HepG2 (cell line): Measurements from ENCODE around the gene SPACDR. TPM values are rescaled to one million over a fixed set of nuclear protein-coding genes. Genes with fewer than 3 reads are reported as not detected.

Experiments used
- CREB1 ChIP-seq, 2 experiments: fragments of 450-650 bp in 1 of 2; IDR thresholded peaks; 2 replicates each; pipeline ENCODE4 v1.6.1; 2016 to 2017; ENCODE audit warnings: control low read depth in 1 of 2, mild to moderate bottlenecking in 1 of 2, missing compliant biosample characterization in 1 of 2, missing genetic modification characterization in 1 of 2
- ELF3 ChIP-seq: IDR thresholded peaks from 2 replicates; pipeline ENCODE4 v1.6.1; 2016; ENCODE audit warnings: missing genetic modification reagents, missing compliant biosample characterization
- FOXA1 ChIP-seq, 2 experiments: fragments of 450-650 bp in 1 of 2; sonication (generic) in 1 of 2; formaldehyde crosslinking in 1 of 2; IDR thresholded peaks; 2 replicates each; pipeline versions ENCODE4 v1.4.0 to v1.6.1; 2016 to 2020; ENCODE audit warnings: missing genetic modification reagents in 1 of 2
- GLI4 ChIP-seq: sonication (generic); formaldehyde crosslinking; IDR thresholded peaks from 2 replicates; pipeline ENCODE4 v1.5.1; 2020; ENCODE audit warnings: missing genetic modification reagents, mild to moderate bottlenecking, moderate library complexity, borderline replicate concordance
- HMG20A ChIP-seq: IDR thresholded peaks from 2 replicates; pipeline ENCODE4 v1.6.1; 2016; ENCODE audit warnings: borderline replicate concordance
- KLF15 ChIP-seq: sonication (generic); formaldehyde crosslinking; IDR thresholded peaks from 2 replicates; pipeline ENCODE4 v1.8.1; 2023; ENCODE audit warnings: borderline replicate concordance, mild to moderate bottlenecking, inconsistent platforms, missing genetic modification reagents, mixed read lengths
- LCORL ChIP-seq, 2 experiments: fragments of 450-650 bp in 1 of 2; sonication (generic) in 1 of 2; formaldehyde crosslinking in 1 of 2; IDR thresholded peaks; 2 replicates each; pipeline versions ENCODE4 v1.5.0 to v1.6.1; 2017 to 2020; ENCODE audit warnings: antibody characterized with exemption in 1 of 2, missing genetic modification reagents in 1 of 2
- NFATC3 ChIP-seq: sonication (generic); formaldehyde crosslinking; IDR thresholded peaks from 2 replicates; pipeline ENCODE4 v1.5.1; 2020; ENCODE audit warnings: mild to moderate bottlenecking, missing genetic modification reagents
- SALL1 ChIP-seq: sonication (generic); formaldehyde crosslinking; IDR thresholded peaks from 2 replicates; pipeline ENCODE4 v1.8.0; 2022; ENCODE audit warnings: mild to moderate bottlenecking, missing genetic modification reagents
- TARDBP ChIP-seq: sonication (generic); formaldehyde crosslinking; IDR thresholded peaks from 2 replicates; pipeline ENCODE4 v1.8.0; 2022; ENCODE audit warnings: mild to moderate bottlenecking, missing genetic modification reagents
- ZMYM2 ChIP-seq: sonication (generic); formaldehyde crosslinking; IDR thresholded peaks from 2 replicates; pipeline ENCODE4 v1.8.0; 2022; ENCODE audit warnings: mild to moderate bottlenecking, missing genetic modification reagents
- ZNF292 ChIP-seq: sonication (generic); formaldehyde crosslinking; IDR thresholded peaks from 2 replicates; pipeline ENCODE4 v1.8.1; 2022; ENCODE audit warnings: mild to moderate bottlenecking, low read depth, missing genetic modification reagents, borderline replicate concordance
- ZNF501 ChIP-seq: sonication (generic); formaldehyde crosslinking; IDR thresholded peaks from 2 replicates; pipeline ENCODE4 v1.5.1; 2020; ENCODE audit warnings: mild to moderate bottlenecking, moderate library complexity, missing genetic modification reagents
- polyA plus RNA-seq, 8 experiments: library from polyadenylated mRNA; depleted of rRNA in 3 of 8; stranded (reverse) in 7 of 8; unstranded in 1 of 8; fragments of >200 nt; fragmentation: Illumina TruSeq in 4 of 8; extraction: Trizol in 4 of 8; gene quantifications; 2 replicates each; pipeline versions ENCODE4 v1.2.1 to v1.2.3, GENCODE V29; 2011 to 2016; ENCODE audit warnings: low read depth in 4 of 8, missing spikeins in 1 of 8, mixed read lengths in 1 of 8; ENCODE audit not compliant: insufficient read depth in 1 of 8
- total RNA-seq, 5 experiments: library from RNA; depleted of rRNA; stranded (reverse); fragments of >200 nt; fragmentation: Illumina TruSeq; extraction: Trizol; gene quantifications; 2 replicates each; pipeline ENCODE4 v1.2.3, GENCODE V29; 2016; ENCODE audit warnings: low read depth in 1 of 5
- TF ChIP-seq, protein P1 (sequence below): sonication (generic); formaldehyde crosslinking; IDR thresholded peaks from 2 replicates; pipeline ENCODE4 v1.5.1; 2020; ENCODE audit warnings: missing genetic modification reagents, mild to moderate bottlenecking, borderline replicate concordance
- TF ChIP-seq, protein P2 (sequence below): sonication (generic); formaldehyde crosslinking; IDR thresholded peaks from 2 replicates; pipeline ENCODE4 v1.4.0; 2020; ENCODE audit warnings: low read depth, mild to moderate bottlenecking, missing genetic modification reagents
- TF ChIP-seq, protein P3 (sequence below): sonication (generic); formaldehyde crosslinking; IDR thresholded peaks from 2 replicates; pipeline ENCODE4 v1.5.1; 2020; ENCODE audit warnings: mild to moderate bottlenecking, missing genetic modification reagents, moderate library complexity
- TF ChIP-seq, protein P4 (sequence below): sonication (generic); formaldehyde crosslinking; IDR thresholded peaks from 2 replicates; pipeline ENCODE4 v1.9.0; 2021; ENCODE audit warnings: missing genetic modification reagents, mild to moderate bottlenecking, borderline replicate concordance
- TF ChIP-seq, protein P5 (sequence below): sonication (generic); formaldehyde crosslinking; IDR thresholded peaks from 2 replicates; pipeline ENCODE4 v1.4.0; 2020; ENCODE audit warnings: missing genetic modification reagents

The SPACDR gene
- total and polyA plus RNA-seq, 2 of the 13 experiments (the other 11 are each of a cell fraction or from before 2014, with no cell fraction given) = 0.41 TPM; not detected in 1

DNA sequence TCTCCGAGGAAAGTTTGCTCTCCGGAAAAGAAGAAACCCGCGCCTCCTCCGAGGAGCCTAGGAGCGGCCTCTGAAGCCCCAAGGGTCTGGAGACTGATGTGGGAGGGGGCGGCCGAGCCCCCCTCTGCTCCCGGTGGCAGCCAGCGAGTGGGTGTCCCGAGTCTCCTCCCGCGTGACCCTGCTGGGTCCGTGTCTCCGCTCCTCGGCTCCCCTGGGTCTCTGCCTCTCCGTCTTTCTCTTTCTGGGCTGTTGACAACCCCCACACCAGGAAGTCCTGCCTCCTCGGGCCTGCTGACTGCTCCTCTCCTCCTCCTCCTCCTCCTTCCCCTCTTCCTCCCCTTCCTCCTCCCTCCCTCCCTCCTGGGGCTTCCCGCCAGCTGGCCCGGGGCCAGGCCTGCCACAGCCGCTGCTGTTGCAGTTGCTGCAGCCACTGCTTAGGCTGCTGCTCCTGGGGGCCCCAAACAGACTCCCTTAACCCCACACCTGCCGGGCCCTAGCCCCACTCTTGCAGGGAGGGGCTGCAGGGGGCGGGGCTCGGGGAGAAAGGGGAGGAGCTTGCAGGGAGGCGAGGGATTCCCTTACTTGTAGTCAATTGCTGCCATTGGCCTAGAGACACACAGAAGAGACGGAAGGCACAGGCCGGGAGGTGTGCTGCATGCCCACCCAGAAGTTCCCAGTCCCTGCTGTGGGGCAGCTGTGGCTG lies 15.0 kb upstream of the SPACDR start, which contains the start of gene TSC22D4 (continued):
- TF ChIP-seq GLI4 (CRISPR knock-in tag) = peak; percentile 36; the same call in 1 of the 2 replicates
- peak; percentile 63; the same call in 1 of the 2 replicates for TF ChIP-seq SALL1 (CRISPR knock-in tag)
- TF ChIP-seq ZMYM2 (CRISPR knock-in tag) = no peak
- 0 out of 2 replicates have a peak, but pooled peaks have one; percentile 47 for TF ChIP-seq KLF15 (CRISPR knock-in tag)
- TF ChIP-seq ELF3 (CRISPR knock-in tag) = peak; percentile 70
- TF ChIP-seq, protein P1, sequence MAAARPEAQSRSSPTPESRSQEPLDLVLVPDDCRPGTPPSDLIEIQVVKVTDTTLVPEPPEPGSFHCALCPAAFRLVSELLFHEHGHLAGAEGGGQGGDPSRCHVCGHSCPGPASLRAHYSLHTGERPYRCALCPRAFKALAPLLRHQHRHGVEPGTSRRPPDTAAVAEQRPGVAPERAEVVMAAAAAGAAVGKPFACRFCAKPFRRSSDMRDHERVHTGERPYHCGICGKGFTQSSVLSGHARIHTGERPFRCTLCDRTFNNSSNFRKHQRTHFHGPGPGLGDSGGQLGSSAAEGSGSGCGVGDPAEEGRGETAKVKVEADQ = 0 out of 2 replicates have a peak, but pooled peaks have one; percentile 68
- no peak for TF ChIP-seq HMG20A (CRISPR knock-in tag)
- peak; percentile 92 for TF ChIP-seq ZNF292
- TF ChIP-seq FOXA1 (IDR thresholded peaks at IDR 0.05) = no peak
- TF ChIP-seq FOXA1 (CRISPR knock-in tag; IDR thresholded peaks at IDR 0.05) = peak; percentile 51
- TF ChIP-seq TARDBP (CRISPR knock-in tag) = peak; percentile 32; the same call in 1 of the 2 replicates
- TF ChIP-seq, protein P2, sequence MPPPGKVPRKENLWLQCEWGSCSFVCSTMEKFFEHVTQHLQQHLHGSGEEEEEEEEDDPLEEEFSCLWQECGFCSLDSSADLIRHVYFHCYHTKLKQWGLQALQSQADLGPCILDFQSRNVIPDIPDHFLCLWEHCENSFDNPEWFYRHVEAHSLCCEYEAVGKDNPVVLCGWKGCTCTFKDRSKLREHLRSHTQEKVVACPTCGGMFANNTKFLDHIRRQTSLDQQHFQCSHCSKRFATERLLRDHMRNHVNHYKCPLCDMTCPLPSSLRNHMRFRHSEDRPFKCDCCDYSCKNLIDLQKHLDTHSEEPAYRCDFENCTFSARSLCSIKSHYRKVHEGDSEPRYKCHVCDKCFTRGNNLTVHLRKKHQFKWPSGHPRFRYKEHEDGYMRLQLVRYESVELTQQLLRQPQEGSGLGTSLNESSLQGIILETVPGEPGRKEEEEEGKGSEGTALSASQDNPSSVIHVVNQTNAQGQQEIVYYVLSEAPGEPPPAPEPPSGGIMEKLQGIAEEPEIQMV (CRISPR knock-in tag) = no peak
- TF ChIP-seq ZNF501 (CRISPR knock-in tag) = 0 out of 2 replicates have a peak, but pooled peaks have one; percentile 7
- TF ChIP-seq LCORL (IDR thresholded peaks at IDR 0.05) = 0 out of 2 replicates have a peak, but pooled peaks have one; percentile 49
- TF ChIP-seq LCORL (CRISPR knock-in tag; IDR thresholded peaks at IDR 0.05) = no peak
- TF ChIP-seq CREB1 (IDR thresholded peaks at IDR 0.05) = no peak
- no peak for TF ChIP-seq CREB1 (CRISPR knock-in tag; IDR thresholded peaks at IDR 0.05)
- TF ChIP-seq, protein P3, sequence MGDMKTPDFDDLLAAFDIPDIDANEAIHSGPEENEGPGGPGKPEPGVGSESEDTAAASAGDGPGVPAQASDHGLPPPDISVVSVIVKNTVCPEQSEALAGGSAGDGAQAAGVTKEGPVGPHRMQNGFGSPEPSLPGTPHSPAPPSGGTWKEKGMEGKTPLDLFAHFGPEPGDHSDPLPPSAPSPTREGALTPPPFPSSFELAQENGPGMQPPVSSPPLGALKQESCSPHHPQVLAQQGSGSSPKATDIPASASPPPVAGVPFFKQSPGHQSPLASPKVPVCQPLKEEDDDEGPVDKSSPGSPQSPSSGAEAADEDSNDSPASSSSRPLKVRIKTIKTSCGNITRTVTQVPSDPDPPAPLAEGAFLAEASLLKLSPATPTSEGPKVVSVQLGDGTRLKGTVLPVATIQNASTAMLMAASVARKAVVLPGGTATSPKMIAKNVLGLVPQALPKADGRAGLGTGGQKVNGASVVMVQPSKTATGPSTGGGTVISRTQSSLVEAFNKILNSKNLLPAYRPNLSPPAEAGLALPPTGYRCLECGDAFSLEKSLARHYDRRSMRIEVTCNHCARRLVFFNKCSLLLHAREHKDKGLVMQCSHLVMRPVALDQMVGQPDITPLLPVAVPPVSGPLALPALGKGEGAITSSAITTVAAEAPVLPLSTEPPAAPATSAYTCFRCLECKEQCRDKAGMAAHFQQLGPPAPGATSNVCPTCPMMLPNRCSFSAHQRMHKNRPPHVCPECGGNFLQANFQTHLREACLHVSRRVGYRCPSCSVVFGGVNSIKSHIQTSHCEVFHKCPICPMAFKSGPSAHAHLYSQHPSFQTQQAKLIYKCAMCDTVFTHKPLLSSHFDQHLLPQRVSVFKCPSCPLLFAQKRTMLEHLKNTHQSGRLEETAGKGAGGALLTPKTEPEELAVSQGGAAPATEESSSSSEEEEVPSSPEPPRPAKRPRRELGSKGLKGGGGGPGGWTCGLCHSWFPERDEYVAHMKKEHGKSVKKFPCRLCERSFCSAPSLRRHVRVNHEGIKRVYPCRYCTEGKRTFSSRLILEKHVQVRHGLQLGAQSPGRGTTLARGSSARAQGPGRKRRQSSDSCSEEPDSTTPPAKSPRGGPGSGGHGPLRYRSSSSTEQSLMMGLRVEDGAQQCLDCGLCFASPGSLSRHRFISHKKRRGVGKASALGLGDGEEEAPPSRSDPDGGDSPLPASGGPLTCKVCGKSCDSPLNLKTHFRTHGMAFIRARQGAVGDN (CRISPR knock-in tag) = peak; percentile 83
- TF ChIP-seq, protein P4, sequence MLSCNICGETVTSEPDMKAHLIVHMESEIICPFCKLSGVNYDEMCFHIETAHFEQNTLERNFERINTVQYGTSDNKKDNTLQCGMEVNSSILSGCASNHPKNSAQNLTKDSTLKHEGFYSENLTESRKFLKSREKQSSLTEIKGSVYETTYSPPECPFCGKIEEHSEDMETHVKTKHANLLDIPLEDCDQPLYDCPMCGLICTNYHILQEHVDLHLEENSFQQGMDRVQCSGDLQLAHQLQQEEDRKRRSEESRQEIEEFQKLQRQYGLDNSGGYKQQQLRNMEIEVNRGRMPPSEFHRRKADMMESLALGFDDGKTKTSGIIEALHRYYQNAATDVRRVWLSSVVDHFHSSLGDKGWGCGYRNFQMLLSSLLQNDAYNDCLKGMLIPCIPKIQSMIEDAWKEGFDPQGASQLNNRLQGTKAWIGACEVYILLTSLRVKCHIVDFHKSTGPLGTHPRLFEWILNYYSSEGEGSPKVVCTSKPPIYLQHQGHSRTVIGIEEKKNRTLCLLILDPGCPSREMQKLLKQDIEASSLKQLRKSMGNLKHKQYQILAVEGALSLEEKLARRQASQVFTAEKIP (CRISPR knock-in tag) = no peak
- 0 out of 2 replicates have a peak, but pooled peaks have one; percentile 33 for TF ChIP-seq NFATC3 (CRISPR knock-in tag)
- TF ChIP-seq, protein P5, sequence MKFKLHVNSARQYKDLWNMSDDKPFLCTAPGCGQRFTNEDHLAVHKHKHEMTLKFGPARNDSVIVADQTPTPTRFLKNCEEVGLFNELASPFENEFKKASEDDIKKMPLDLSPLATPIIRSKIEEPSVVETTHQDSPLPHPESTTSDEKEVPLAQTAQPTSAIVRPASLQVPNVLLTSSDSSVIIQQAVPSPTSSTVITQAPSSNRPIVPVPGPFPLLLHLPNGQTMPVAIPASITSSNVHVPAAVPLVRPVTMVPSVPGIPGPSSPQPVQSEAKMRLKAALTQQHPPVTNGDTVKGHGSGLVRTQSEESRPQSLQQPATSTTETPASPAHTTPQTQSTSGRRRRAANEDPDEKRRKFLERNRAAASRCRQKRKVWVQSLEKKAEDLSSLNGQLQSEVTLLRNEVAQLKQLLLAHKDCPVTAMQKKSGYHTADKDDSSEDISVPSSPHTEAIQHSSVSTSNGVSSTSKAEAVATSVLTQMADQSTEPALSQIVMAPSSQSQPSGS = no peak
